Peyer's patch (tissue), 4 donors: Measurements from ENCODE around the gene HDC.

ENCODE experiments used
- CTCF ChIP-seq, 6 experiments: fragments of 450-650 bp in 4 of 6; fragments of 200-600 bp in 2 of 6; sonication (generic) in 1 of 6; IDR thresholded peaks; one replicate each; pipeline ENCODE4 v1.5.1; 2017 to 2019; ENCODE audit warnings: antibody characterized with exemption in 6 of 6, mild to moderate bottlenecking in 3 of 6, moderate library complexity in 1 of 6
- POLR2A ChIP-seq, 2 donors: fragments of 450-650 bp; IDR thresholded peaks; one replicate each; pipeline ENCODE4 v1.5.1; 2017; ENCODE audit warnings: antibody characterized with exemption in 2 of 2, mild to moderate bottlenecking in 2 of 2, moderate library complexity in 2 of 2

DNA sequence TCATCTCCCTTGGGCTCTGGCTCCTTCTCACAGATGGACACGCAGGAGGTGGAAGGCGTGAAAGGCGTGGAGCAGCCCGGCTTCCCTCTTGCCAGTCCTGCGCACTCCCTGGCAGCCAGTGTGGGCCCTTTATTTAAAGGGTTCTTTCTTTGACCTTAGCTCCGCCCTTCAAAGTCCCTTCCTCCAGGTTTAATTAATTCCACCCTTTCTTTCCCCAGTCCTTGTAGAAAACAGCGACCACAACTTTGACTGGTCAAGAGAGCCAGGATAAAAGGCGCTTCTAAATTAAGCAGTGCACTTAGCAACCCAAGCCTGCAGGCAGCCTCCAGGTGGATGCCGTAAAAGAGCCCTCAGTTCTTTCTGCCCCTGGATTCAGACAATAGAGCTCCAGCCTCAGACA is at the start of gene HDC:
- TF ChIP-seq CTCF (IDR thresholded peaks at IDR 0.05) (no peak), POLR2A (IDR thresholded peaks at IDR 0.05) (no peak)
